ENCODE measurements around the gene CYTH2. TPM values are rescaled to one million over a fixed set of nuclear protein-coding genes. Genes with fewer than 3 reads are reported as not detected.

Gene CYTH2
- 63.9 TPM for polyA plus RNA-seq (2012; ENCODE audit: insufficient read length, low read depth)

- TF ChIP-seq REST (IDR thresholded peaks at IDR 0.05; ENCODE audit: insufficient read depth in 1 of 2, low read depth in 2 of 2, low read length in 2 of 2) = peak in 1 of 2 experiments; percentile 61; a peak in 1 of 4 replicates
- TF ChIP-seq FOXP2 (optimal IDR thresholded peaks at IDR 0.05; ENCODE audit: borderline replicate concordance, extremely low read depth, extremely low read length, insufficient read depth) = peak; percentile 65
- peak; percentile 86; the same call in 1 of the 2 replicates for TF ChIP-seq TAF1 (IDR thresholded peaks at IDR 0.05; ENCODE audit: borderline replicate concordance, insufficient read depth, low read length)
- TF ChIP-seq SIN3A (IDR thresholded peaks at IDR 0.05; ENCODE audit: borderline replicate concordance, insufficient read depth, low read length) = 0 out of 2 replicates have a peak, but pooled peaks have one; percentile 22
- peak; percentile 91 for TF ChIP-seq POLR2AphosphoS5 (IDR thresholded peaks at IDR 0.05; ENCODE audit: low read depth, low read length)
Observed at GRCh38 chr19:48469289-48469881, at the start of gene CYTH2. Gene CYTH2 (plus strand): TSS chr19:48469369. CDS start chr19:48469508, 139 bp downstream.

- TF ChIP-seq FOXP2 (optimal IDR thresholded peaks at IDR 0.05; ENCODE audit: borderline replicate concordance, extremely low read depth, extremely low read length, insufficient read depth) = no peak
- TF ChIP-seq SIN3A (IDR thresholded peaks at IDR 0.05; ENCODE audit: borderline replicate concordance, insufficient read depth, low read length) = no peak
- TF ChIP-seq REST (IDR thresholded peaks at IDR 0.05; ENCODE audit: insufficient read depth in 1 of 2, low read depth in 2 of 2, low read length in 2 of 2) = no peak
- TF ChIP-seq POLR2AphosphoS5 (IDR thresholded peaks at IDR 0.05; ENCODE audit: low read depth, low read length) = no peak
- no peak for TF ChIP-seq TAF1 (IDR thresholded peaks at IDR 0.05; ENCODE audit: borderline replicate concordance, insufficient read depth, low read length)
Observed at GRCh38 chr19:48421548-48421947, 47.6 kb upstream of the CYTH2 start.

GRCh38 chr19:48424694-48425219, 44.4 kb upstream of the CYTH2 start:
- TF ChIP-seq SIN3A (IDR thresholded peaks at IDR 0.05; ENCODE audit: borderline replicate concordance, insufficient read depth, low read length) (no peak), POLR2AphosphoS5 (IDR thresholded peaks at IDR 0.05; ENCODE audit: low read depth, low read length) (peak; percentile 20; the same call in 1 of the 2 replicates)

- TF ChIP-seq FOXP2 (optimal IDR thresholded peaks at IDR 0.05; ENCODE audit: borderline replicate concordance, extremely low read depth, extremely low read length, insufficient read depth) (no peak), REST (IDR thresholded peaks at IDR 0.05; ENCODE audit: insufficient read depth in 1 of 2, low read depth in 2 of 2, low read length in 2 of 2) (no peak), POLR2AphosphoS5 (IDR thresholded peaks at IDR 0.05; ENCODE audit: low read depth, low read length) (no peak), TAF1 (IDR thresholded peaks at IDR 0.05; ENCODE audit: borderline replicate concordance, insufficient read depth, low read length) (no peak), SIN3A (IDR thresholded peaks at IDR 0.05; ENCODE audit: borderline replicate concordance, insufficient read depth, low read length) (no peak)
Observed at GRCh38 chr19:48428670-48429069, 40.5 kb upstream of the CYTH2 start.

GRCh38 chr19:48433337-48433736, 35.8 kb upstream of the CYTH2 start:
- TF ChIP-seq FOXP2 (optimal IDR thresholded peaks at IDR 0.05; ENCODE audit: borderline replicate concordance, extremely low read depth, extremely low read length, insufficient read depth) = no peak
- no peak for TF ChIP-seq REST (IDR thresholded peaks at IDR 0.05; ENCODE audit: insufficient read depth in 1 of 2, low read depth in 2 of 2, low read length in 2 of 2)
- TF ChIP-seq POLR2AphosphoS5 (IDR thresholded peaks at IDR 0.05; ENCODE audit: low read depth, low read length) = no peak
- TF ChIP-seq TAF1 (IDR thresholded peaks at IDR 0.05; ENCODE audit: borderline replicate concordance, insufficient read depth, low read length) = no peak
- no peak for TF ChIP-seq SIN3A (IDR thresholded peaks at IDR 0.05; ENCODE audit: borderline replicate concordance, insufficient read depth, low read length)
